ENCODE results near the gene UBIAD1. TPM values are rescaled to one million over a fixed set of nuclear protein-coding genes. Genes with fewer than 3 reads are reported as not detected.

UBIAD1 gene
- total RNA-seq, 1 donor from 2014 or later, result 6.9 TPM

DNA sequence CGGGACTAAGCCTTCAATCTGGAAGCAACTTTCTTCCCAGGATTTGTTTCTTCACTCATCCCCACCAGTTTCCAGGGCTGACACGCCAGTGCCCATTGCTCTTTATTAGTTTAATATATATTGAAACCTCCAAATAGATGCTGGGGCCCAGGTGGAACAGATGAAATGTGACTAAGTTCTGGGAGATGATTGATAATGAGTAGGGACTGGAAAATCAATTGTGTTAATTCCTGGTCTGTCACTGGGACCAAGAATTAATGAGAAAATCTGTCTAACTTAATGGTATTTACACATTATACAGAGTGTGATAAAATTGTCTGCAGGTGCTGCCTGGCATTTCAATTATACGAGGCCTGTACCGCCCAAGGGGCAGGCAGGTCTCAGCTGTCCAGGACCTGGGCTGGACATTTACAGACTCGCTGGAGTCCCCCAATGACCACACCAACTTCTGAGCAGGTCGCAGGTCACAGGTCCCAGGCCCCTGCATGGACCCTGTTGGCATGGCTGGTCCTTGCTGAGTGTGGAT, 35.8 kb downstream of the UBIAD1 start:
- DNase-seq (ENCODE audit: low read depth in 2 of 2), result no peak

DNA sequence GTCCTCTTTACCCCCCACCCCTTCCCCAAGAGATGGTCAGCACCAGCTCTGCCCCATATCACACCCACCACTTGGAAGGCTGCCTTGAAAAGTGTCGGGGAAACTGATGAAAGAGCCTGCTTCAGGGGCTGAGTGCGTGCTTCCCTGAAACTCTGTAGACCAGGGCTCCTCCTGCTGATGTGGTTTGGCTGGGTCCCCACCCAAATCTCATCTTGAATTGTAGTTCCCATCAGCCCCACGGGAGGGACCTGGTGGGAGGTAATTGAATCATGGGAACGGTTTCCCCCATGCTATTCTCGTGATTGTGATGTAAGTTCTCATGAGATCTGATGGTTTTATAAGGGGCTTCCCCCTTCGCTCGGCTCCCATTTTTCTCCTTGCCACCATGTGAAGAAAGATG, 36.4 kb downstream of the UBIAD1 start:
- DNase-seq (ENCODE audit: low read depth in 2 of 2), result no peak

DNA sequence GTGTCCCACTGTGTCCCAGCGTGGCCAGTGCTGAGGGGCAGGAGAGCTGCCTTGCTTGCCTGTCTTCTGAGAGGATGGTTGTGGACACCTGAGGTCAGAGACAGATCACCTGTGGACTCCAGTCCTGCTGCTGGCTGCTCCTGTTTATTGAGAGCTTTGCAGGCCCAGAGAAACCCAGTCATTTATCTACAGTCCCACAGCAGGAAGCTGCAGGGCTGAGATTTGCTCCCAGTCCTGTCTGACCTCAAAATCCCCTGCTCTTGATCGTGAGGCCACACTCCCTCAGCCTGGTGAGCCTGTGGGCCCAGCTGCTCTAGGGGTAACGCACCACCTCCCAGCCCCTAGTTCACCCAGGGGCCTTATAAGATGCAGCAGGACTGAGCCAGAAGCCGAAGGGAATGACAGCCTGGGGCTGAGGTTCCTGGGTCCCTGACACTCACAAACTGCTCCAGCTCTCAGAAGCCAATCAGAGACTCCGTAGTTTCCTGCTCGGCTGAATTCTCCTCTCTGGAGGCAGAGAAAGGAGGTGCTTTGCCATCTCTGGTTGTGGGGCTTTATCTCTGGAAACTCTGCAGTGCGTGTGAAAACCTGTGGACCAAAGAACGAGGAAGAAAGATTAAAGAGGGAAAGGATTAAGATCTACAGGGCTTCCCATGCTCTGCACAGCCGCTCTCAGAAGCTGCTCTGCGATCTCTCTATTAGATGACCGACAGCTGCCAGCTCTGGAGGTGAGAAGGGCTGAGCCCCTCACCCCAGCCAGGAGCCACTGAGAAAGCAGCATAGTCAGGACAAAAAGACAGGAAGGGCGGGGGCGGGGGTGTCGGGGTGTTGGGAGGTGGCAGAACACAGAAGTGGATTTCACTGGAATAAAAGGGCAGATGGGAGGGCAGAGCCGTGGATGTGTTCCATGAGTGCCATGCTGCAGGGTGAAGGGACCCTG, 39.1 kb downstream of the UBIAD1 start:
- DNase-seq (ENCODE audit: low read depth in 2 of 2), result no peak

DNA sequence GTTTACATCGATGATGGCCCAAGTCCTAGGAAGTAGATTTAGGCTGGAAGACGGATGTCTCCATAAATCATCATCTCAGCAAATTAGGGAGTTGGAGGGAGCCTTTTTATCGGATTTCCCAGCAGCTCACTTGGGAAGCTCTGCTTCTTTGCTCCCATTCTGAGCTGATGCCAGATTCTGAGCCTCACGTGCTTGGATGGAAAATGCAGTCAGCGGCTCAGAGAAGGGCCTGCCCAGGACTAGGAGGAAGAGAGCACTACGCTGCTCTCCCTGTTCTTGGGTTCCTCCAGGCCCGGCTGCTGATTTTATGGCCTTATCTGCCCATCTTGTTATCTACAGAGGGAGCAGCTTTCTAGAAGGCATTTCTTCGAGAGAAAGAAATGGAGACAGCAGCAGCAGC, 42.0 kb downstream of the UBIAD1 start:
- no peak for DNase-seq (ENCODE audit: low read depth in 2 of 2)

DNA sequence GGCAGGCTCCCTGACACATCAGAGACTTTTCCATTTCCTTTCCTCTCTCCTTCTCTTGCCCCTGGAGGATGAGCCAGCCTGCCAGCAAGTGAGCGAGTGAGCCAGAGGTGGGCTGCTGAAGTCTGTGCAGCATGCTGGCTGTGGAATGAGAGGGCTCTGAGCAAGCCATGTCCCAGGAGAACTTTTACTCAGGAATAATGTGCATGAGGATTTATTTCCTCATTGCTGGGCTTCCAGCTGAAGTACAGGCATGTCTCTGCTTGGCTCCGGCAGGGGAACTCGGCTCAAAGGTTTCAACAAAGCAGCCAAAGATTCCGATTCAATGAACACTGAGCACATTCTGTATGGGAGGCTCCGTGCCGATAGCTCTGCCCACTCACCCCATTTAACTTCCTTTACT, 43.7 kb downstream of the UBIAD1 start:
- no peak for DNase-seq (ENCODE audit: low read depth in 2 of 2)

DNA sequence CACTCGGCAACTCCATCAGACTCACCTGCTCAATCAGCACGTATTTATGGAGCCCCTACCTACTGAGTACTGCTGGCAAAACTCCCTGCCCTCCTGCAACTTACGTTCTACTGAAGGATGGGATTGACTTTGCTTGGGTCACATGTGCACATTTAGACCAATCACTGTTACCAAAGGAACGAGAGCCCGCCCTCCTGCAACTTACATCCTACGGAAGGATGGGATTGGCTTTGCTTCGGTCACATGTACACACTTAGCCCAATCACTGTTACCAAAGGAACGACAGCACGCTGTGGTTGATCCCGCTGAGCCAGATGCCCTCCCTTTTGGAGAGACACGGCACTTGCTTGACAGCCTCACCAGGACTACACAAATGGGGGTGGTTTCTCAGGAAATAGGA, 46.0 kb downstream of the UBIAD1 start:
- no peak for DNase-seq (ENCODE audit: low read depth in 2 of 2)

DNA sequence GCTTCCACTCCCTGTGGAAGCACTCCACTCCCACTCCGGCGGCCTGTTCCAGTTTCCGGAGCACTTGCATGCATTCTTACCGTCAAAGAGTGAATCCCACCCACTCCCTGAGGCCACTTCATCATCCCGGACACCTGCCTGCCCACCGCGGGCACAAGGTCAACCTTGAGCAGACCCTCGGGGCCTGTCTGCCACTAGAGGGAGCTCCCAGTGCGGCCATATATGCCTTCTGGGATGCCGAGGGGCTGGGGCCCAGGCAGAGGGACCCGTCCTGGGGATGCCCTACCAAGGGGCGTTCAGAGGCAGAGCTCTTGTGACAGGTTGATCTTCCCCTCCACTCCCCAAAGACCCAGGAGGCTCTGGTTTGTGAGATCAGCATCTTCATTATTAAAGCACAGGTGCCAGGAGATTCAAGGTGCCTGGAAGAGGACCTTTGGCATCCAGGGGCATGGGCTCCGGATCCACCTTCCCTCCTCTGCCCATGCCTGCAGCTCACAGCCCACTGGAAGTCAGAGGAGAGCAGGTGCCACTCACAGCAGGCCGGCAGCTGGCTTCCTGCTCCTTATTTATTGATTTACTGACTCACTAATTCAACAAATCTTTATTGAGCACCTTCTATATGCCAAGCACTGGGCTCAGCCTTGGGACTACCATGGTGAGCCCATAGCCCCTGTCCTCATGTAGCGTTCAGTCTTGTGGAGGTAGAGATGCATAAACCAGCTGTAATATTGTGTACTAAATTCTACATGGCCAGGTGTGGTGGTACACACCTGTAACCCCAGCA, 47.3 kb downstream of the UBIAD1 start:
- peak in 1 of 2 donors; percentile 16 for DNase-seq (ENCODE audit: low read depth in 2 of 2)

DNA sequence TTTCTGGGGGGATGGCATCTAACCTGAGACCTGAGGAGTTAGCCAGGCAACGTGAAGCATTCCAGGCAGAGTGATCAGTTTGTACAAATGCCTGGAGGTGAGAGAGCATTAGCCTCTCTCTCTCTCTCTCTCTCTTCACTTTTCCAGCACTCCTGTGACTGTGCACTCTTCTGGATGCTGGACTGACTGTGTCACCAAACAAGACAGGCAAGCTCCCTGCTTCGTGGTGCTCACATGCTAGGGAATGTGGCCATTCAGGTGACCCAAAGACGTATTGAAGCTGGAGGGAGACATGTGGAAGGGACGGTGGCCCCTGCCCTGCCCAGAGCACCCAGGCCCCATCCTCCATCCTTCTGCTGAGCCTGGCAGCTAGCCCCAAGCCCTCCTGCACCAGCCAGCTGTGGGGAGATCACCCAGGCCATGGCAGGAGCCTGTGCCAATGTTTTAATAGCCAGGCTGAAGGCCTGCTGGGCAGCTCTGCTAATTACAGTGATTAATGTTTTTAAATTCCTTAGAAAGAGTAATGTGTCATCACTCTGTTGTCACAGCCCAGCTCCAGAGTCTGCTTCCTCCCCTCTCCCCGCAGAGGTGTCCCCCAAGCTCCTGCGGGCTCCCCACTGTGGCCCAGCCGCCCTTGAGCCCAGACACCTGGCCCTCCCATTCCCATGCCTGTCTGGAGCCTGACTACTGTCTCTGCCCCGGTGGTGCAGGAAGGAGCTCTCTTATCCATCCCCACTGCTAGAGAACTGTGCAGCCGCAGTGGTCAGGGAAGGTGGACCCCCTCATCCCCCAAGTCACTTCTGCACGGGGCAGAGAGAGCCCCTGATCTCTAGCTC, 48.9 kb downstream of the UBIAD1 start:
- no peak for DNase-seq (ENCODE audit: low read depth in 2 of 2)

DNA sequence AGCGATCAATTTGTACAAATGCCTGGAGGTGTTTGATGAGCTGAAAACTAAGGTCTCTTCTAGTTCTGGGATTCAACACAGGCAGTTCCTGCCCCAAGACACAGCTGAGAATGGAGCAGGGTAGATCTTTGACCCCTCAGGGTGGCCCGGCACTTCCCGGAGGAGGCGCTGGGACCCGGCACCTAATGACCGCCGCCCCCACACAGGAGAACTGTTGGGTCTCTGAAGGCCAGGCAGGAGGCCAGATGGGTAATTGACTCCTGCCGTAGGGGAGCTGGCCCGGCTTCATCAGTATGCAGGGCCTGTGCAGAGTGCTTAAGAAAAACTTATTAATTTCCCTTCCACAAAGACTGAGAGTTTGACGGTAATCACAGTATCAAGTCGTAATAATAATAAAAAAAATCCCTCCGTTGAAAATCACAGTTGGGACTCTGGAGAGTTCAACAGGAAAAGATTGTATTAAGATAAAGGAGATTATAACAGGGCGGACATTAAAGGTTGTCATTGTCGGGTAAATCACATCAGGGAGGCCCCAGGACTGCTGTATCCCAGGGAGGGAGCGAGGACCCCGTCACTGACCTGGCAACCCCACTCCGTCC, 51.7 kb downstream of the UBIAD1 start:
- DNase-seq (ENCODE audit: low read depth in 2 of 2), result no peak

DNA sequence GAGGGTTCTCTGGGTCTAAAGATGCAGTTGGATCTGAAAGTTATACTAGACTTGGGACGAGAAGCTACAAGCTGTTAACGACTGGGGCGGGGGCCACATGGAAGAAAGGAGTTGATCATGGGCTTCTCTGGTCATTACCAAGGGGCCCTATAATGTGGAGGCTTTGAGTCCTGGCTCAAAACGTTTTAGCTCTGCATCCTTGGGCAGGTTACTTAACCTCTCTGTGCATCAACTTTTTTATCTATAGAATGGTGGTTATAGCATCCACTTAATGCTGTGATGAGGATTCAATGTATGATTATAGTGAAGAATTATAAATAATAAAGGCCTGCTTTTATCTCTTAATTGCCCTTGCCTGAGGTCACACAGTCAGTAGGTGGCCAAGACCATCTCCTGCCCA, 53.1 kb downstream of the UBIAD1 start:
- no peak for DNase-seq (ENCODE audit: low read depth in 2 of 2)

DNA sequence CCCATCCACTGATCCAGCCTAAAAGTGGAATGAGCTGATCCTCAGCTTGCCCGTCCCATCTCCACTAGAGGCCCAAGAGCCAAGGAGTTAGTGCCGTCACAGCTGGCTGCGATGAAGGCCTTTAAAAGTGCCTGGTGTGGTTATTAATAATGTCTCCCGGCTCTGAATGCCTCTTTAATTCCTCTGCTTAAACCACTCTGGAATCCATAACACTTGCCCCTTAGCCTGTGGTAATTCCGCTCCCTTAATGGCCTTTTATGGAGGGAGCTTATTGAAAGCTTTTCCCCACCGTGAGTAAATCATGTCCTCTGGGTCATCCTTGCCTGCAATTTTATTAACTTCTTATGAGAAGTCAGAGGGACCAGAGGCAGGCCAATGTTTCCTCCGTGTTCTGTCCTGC, 55.4 kb downstream of the UBIAD1 start:
- no peak for DNase-seq (ENCODE audit: low read depth in 2 of 2)

DNA sequence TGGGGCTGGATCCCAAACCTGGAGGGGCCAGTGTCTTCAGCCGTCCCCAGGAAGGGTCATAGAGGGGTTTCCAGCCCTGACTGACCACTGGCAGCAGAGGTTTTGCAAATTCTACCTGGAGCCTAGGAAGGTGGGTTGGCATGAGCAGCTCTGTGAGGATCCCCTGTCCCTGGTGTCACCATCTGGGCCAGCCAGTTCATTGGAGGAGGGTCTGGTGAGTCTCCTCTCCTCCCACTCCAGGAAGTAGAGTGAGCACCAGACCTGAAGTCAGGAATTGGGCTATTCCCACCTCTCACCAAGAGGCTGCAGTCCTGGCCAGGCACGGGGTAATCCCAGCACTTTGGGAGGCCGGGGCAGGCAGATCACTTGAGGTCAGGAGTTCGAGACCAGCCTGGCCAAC, 57.4 kb downstream of the UBIAD1 start:
- no peak for DNase-seq (ENCODE audit: low read depth in 2 of 2)

DNA sequence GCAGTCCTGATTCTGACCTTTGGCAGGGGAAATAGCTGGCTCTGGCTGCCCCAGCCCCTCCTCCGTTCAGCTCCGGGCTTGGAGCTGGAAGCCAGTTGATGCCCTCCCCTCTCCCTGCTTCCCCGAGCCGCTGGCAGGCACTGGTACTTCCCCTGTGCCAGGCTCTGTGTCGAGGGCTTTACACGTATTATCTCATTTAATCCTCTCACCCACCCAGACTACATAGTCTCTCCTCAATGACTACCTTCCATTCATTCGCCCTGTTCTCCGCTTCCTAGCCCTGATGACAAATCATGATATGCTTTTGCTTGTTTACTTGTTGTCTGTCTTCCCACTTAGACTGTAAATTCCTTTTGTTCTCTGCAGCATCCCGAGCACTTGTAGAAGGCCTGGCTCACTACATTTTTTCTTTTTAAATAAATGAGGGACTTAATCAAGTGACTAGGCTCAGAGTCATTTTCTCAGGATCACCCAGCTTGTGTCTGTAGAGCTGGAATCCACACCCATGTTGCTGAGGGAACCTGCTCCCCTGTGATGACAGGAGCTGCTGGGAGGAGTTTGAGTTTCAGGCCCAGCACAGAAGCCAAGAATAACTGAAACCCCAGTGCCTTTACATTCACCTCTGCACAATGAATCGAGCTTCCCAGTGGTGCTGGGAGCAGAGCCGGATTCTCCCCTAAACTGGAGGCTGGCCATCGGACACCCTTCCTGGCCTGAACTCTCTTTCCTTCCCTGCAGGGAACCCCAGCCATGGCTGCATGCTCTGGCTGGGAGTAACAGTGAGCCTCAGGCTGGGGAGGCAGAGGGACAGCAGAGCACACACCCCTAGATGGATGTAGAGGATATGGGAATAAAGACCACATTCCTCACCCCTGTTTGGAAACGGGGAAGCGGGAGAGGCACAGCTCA, 58.3 kb downstream of the UBIAD1 start:
- no peak for DNase-seq (ENCODE audit: low read depth in 2 of 2)

DNA sequence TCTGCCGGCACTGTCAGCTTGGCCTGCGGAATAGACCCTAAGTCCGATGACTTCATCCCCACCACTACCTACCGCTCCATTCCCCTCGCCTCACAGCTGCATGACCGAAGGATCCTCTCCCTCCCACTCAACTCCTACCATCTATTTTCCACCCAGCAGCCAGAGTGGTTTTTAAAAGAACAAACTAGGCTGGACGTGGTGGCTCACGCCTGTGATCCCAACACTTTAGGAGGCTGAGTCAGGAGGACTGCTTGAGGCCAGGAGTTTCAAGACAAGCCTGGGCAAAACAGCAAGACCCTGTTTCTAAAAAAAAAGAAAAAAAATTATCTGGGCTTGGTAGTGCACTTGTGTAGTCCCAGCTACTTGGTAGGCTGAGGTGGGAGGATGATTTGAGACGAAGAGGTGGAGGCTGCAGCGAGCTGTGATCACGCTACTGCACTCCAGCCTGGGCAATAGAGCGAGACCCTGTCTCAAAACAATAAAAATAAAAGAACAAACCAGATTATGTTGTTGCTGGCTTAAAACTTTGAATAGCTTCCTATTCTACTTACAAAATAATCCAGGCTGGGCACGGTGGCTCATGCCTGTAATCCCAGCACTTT, 59.0 kb downstream of the UBIAD1 start:
- DNase-seq (ENCODE audit: low read depth in 2 of 2), result no peak

DNA sequence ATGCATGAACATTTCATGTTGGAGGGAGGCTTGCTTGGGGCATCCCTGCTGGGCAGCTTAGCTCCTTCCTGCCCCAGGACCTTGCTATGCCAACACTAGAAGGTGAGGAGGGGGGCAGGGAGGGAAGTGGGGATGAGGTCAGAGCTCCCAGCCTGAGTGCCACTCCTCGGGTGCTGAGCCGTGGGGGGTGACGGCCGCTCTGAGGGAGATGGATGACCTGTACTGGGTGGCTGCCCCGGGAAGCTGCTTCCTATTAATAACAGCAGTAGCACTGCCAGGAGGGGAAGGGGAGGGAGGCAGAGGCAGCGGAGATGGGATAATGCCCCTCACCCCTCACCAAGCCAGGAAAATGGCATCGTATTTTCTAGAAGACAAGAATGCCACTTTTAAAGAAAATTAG, 60.6 kb downstream of the UBIAD1 start:
- no peak for DNase-seq (ENCODE audit: low read depth in 2 of 2)

DNA sequence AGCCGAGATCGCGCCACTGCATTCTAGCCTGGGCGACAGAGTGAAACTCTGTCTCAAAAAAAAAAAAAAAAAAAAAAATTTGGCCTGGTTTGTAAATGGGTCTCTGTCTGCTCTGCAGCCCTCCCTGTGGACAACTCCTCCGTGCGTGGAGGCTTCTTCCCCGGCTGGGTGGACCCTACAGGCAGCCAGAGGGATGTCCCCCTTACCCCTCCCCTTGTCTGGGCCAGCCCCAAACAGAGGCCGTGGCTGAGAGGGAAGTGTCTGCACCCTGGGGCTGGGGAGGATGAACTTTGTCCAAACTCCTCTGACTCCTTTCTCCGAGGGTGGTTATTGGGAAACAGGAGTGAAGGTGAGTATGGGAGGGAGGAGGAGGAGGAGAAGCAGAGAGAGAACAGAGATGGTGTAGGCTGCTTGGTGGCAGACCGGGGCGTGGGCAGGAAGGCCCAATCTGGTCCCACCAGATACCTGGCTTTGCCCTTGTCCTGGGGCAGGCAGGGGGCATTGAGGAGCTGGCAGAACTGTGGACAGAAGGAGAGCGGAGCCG, 61.3 kb downstream of the UBIAD1 start:
- no peak for DNase-seq (ENCODE audit: low read depth in 2 of 2)

DNA sequence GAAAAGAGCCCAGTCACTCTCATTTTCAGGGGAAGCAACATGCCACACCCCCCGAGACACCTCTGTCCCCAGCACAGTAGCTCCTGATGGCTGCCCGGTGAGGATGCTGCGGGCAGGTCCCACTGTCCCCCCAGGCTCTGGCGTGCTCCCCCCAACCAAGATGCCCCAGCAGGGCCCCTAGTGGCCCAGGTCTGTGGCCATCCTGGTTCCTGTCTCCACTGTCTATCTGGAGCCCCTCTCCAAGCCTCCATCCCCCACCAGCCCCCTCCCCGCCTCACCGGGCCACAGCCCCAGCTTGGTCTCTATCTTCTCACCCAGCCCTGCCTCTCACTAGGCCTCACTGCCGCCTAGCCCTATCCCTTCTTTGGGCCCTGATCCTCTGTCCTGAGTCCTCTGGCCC, 61.8 kb downstream of the UBIAD1 start:
- DNase-seq (ENCODE audit: low read depth in 2 of 2), result no peak

DNA sequence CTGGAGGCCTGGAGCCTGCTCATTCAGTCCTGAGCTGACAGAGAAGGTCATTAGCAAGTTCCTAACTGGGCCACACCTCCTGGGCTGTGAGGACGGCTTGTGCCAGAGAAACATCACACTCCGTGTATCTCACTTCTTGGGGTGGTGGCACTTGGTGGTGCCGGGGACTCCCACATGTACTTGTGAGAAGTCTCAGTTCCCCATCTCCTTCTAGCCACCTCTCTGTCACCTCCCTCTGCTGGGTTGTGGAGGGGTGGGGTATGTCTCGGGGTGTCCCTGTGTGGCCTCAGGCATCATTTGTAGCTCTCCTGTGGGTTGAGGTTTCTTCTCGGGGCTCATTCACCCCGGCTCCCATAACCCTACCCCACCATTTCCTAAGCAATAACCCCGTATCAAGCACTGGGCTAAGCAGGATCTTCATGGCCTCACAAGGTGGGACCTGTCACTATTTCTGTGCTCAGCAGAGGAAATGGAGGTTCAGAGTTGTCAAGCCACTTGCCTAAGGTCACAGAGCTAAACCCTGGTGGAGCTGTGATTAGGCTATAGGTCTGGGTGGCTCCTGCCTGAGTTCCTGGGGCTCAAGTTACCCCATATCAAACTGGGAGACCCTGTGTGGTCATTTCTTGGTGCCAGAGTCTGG, 62.5 kb downstream of the UBIAD1 start:
- no peak for DNase-seq (ENCODE audit: low read depth in 2 of 2)

DNA sequence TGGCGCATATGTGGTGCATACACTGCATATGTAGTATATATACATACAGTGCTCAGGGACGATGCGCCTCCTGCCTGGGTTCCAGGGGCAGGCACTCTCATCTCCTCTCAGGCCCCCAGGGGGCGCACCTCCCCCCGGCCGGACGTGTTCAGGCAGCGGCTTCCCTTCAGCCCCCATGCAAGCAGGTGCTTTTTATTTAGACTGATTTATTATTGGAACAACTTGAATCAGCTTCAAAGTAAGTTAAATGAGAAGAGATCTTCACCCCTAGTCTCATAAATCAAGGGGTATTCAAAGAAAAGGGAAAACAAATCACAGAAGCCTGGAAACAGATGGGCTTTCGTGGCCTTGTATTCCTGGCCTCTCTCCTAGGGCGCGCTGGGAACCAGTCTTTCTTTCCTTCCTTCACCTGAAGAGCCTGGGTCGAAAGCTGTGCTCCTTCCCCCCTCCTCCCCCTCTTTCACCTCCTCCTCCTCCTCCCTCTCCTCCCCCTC, 64.6 kb downstream of the UBIAD1 start:
- DNase-seq (ENCODE audit: low read depth in 2 of 2), result peak; percentile 12 to 48
